Activated CD8-positive, alpha-beta memory T cell treated with anti-CD3 and anti-CD28 coated beads, Interleukin-2, amount 10 ng/mL, durations not matched to agents 7 days and 5 days (primary cell): ENCODE data around the gene PLPP4. TPM values are rescaled to one million over a fixed set of nuclear protein-coding genes. Genes with fewer than 3 reads are reported as not detected.

Experiments
- ATAC-seq: fragments of 150-1000 bp; cut with Tn5 transposase; one replicate; pipeline ENCODE4 v1.10.0; 2021; ENCODE audit warnings: moderate library complexity
- CTCF ChIA-PET: fragments of 350-600 bp; sonication (Branson Sonifier 250); formaldehyde crosslinking; loops from one replicate; lab custom pipeline; 2021; ENCODE audit warnings: antibody characterized with exemption; lab: Charles Lee
- DNase-seq: peaks from one replicate; pipeline ENCODE4 v3.0.0-alpha.2; 2020
- H3K27ac Mint-ChIP-seq: one replicate; pipeline ENCODE4 v1.8.0; 2021; ENCODE audit warnings: mild to moderate bottlenecking, mixed read lengths
- H3K27me3 Mint-ChIP-seq: one replicate; pipeline ENCODE4 v1.8.0; 2021; ENCODE audit warnings: mixed read lengths
- H3K36me3 Mint-ChIP-seq: one replicate; pipeline ENCODE4 v1.8.0; 2021; ENCODE audit warnings: mild to moderate bottlenecking, mixed read lengths
- H3K4me1 Mint-ChIP-seq: one replicate; pipeline ENCODE4 v1.8.0; 2021; ENCODE audit warnings: mixed read lengths
- H3K4me3 Mint-ChIP-seq: one replicate; pipeline ENCODE4 v1.8.0; 2021; ENCODE audit warnings: mild to moderate bottlenecking, moderate library complexity, mixed read lengths
- H3K9me3 Mint-ChIP-seq: one replicate; pipeline ENCODE4 v1.8.0; 2022; ENCODE audit warnings: low read depth, mixed read lengths
- total RNA-seq, 2 experiments: library from RNA; stranded (reverse); gene quantifications; one replicate each; pipeline ENCODE4 v1.2.3, GENCODE V29; 2021

PLPP4 gene
- total RNA-seq, 2 experiments from 2014 or later = not detected

GRCh38 chr10:120559800-120560199, 102.8 kb downstream of the PLPP4 start:
- no peaks in the 10 kb centered on the region for H3K4me1 Mint-ChIP-seq
- DNase-seq = no peak

GRCh38 chr10:120562956-120563355, 105.9 kb downstream of the PLPP4 start:
- Mint-ChIP-seq H3K9me3 (no peaks in the 10 kb centered on the region), H3K36me3 (no peaks in the 10 kb centered on the region), H3K4me3 (no peak overlapping the region), H3K27me3 (no peaks in the 10 kb centered on the region), H3K27ac (no peak overlapping the region), H3K4me1 (no peaks in the 10 kb centered on the region)
- ATAC-seq (no peak), DNase-seq (no peak)
- CTCF ChIA-PET = no interaction called here

More at GRCh38 chr10:120559800-120560199, 102.8 kb downstream of the PLPP4 start:
- Mint-ChIP-seq H3K4me3 (no peak overlapping the region), H3K27ac (no peak overlapping the region), H3K27me3 (no peaks in the 10 kb centered on the region), H3K9me3 (no peaks in the 10 kb centered on the region), H3K36me3 (no peaks in the 10 kb centered on the region)
- CTCF ChIA-PET = no interaction called here
- ATAC-seq = no peak

- H3K4me3 Mint-ChIP-seq = no peak overlapping the region
- CTCF ChIA-PET = no interaction called here
- no peak overlapping the region for H3K27ac Mint-ChIP-seq
- DNase-seq (no peak), ATAC-seq (no peak)
- no peaks in the 10 kb centered on the region for H3K27me3 Mint-ChIP-seq
- no peaks in the 10 kb centered on the region for H3K9me3 Mint-ChIP-seq
- H3K36me3 Mint-ChIP-seq = no peaks in the 10 kb centered on the region
- H3K4me1 Mint-ChIP-seq = no peaks in the 10 kb centered on the region
Observed at GRCh38 chr10:120570418-120570817, 113.4 kb downstream of the PLPP4 start.

GRCh38 chr10:120571266-120571665, 114.2 kb downstream of the PLPP4 start:
- Mint-ChIP-seq H3K36me3 (no peaks in the 10 kb centered on the region), H3K4me3 (no peak overlapping the region), H3K9me3 (no peaks in the 10 kb centered on the region), H3K27ac (no peak overlapping the region), H3K4me1 (no peaks in the 10 kb centered on the region), H3K27me3 (no peaks in the 10 kb centered on the region)
- CTCF ChIA-PET = no interaction called here
- DNase-seq (no peak), ATAC-seq (no peak)

GRCh38 chr10:120572307-120572706, 115.3 kb downstream of the PLPP4 start:
- Mint-ChIP-seq H3K27ac (no peak overlapping the region), H3K27me3 (no peaks in the 10 kb centered on the region), H3K9me3 (no peaks in the 10 kb centered on the region), H3K4me3 (no peak overlapping the region), H3K36me3 (no peaks in the 10 kb centered on the region), H3K4me1 (no peaks in the 10 kb centered on the region)
- CTCF ChIA-PET = no interaction called here
- ATAC-seq (no peak), DNase-seq (no peak)

- CTCF ChIA-PET = no interaction called here
- ATAC-seq (no peak), DNase-seq (no peak)
- Mint-ChIP-seq H3K9me3 (no peaks in the 10 kb centered on the region), H3K4me3 (no peak overlapping the region), H3K36me3 (no peaks in the 10 kb centered on the region), H3K4me1 (no peaks in the 10 kb centered on the region), H3K27ac (no peak overlapping the region), H3K27me3 (no peaks in the 10 kb centered on the region)
Observed at GRCh38 chr10:120573355-120573754, 116.3 kb downstream of the PLPP4 start.

GRCh38 chr10:120574981-120575380, 118.0 kb downstream of the PLPP4 start:
- H3K4me1 Mint-ChIP-seq = no peaks in the 10 kb centered on the region
- H3K9me3 Mint-ChIP-seq = no peaks in the 10 kb centered on the region
- no peak overlapping the region for H3K27ac Mint-ChIP-seq
- CTCF ChIA-PET = no interaction called here
- no peak for DNase-seq
- H3K4me3 Mint-ChIP-seq = no peak overlapping the region
- no peaks in the 10 kb centered on the region for H3K27me3 Mint-ChIP-seq
- ATAC-seq = no peak
- no peaks in the 10 kb centered on the region for H3K36me3 Mint-ChIP-seq

GRCh38 chr10:120575411-120575810, 118.4 kb downstream of the PLPP4 start:
- H3K9me3 Mint-ChIP-seq = no peaks in the 10 kb centered on the region

GRCh38 chr10:120578134-120578533, 121.1 kb downstream of the PLPP4 start:
- H3K27me3 Mint-ChIP-seq = no peaks in the 10 kb centered on the region
- no peak for ATAC-seq
- H3K36me3 Mint-ChIP-seq = no peaks in the 10 kb centered on the region
- no peak for DNase-seq
- H3K4me3 Mint-ChIP-seq = no peak overlapping the region
- H3K9me3 Mint-ChIP-seq = no peaks in the 10 kb centered on the region
- CTCF ChIA-PET = no interaction called here
- H3K4me1 Mint-ChIP-seq = no peaks in the 10 kb centered on the region
- H3K27ac Mint-ChIP-seq = no peak overlapping the region

More at GRCh38 chr10:120575411-120575810, 118.4 kb downstream of the PLPP4 start:
- ATAC-seq (no peak), DNase-seq (no peak)
- Mint-ChIP-seq H3K4me1 (no peaks in the 10 kb centered on the region), H3K4me3 (no peak overlapping the region), H3K36me3 (no peaks in the 10 kb centered on the region), H3K27me3 (no peaks in the 10 kb centered on the region), H3K27ac (no peak overlapping the region)
- CTCF ChIA-PET = no interaction called here

GRCh38 chr10:120578890-120579289, 121.9 kb downstream of the PLPP4 start:
- DNase-seq (no peak), ATAC-seq (no peak)
- H3K4me3 Mint-ChIP-seq = no peak overlapping the region
- H3K4me1 Mint-ChIP-seq = no peaks in the 10 kb centered on the region
- H3K9me3 Mint-ChIP-seq = no peaks in the 10 kb centered on the region
- no peaks in the 10 kb centered on the region for H3K36me3 Mint-ChIP-seq
- H3K27me3 Mint-ChIP-seq = no peaks in the 10 kb centered on the region
- no peak overlapping the region for H3K27ac Mint-ChIP-seq
- CTCF ChIA-PET = no interaction called here

- H3K27me3 Mint-ChIP-seq = no peaks in the 10 kb centered on the region
- no peak overlapping the region for H3K4me3 Mint-ChIP-seq
- ATAC-seq (no peak), DNase-seq (no peak)
- CTCF ChIA-PET = no interaction called here
- H3K36me3 Mint-ChIP-seq = no peaks in the 10 kb centered on the region
- no peak overlapping the region for H3K27ac Mint-ChIP-seq
- H3K9me3 Mint-ChIP-seq = no peaks in the 10 kb centered on the region
- no peaks in the 10 kb centered on the region for H3K4me1 Mint-ChIP-seq
Observed at GRCh38 chr10:120580918-120581895, 124.2 kb downstream of the PLPP4 start.

GRCh38 chr10:120582753-120583152, 125.7 kb downstream of the PLPP4 start:
- no peak overlapping the region for H3K27ac Mint-ChIP-seq
- ATAC-seq (no peak), DNase-seq (no peak)
- H3K4me3 Mint-ChIP-seq = no peak overlapping the region
- no peaks in the 10 kb centered on the region for H3K36me3 Mint-ChIP-seq
- H3K9me3 Mint-ChIP-seq = no peaks in the 10 kb centered on the region
- H3K27me3 Mint-ChIP-seq = no peaks in the 10 kb centered on the region
- CTCF ChIA-PET = no interaction called here
- no peaks in the 10 kb centered on the region for H3K4me1 Mint-ChIP-seq

- H3K4me3 Mint-ChIP-seq = no peak overlapping the region
- H3K27ac Mint-ChIP-seq = no peak overlapping the region
- CTCF ChIA-PET = no interaction called here
- no peaks in the 10 kb centered on the region for H3K36me3 Mint-ChIP-seq
- no peak for ATAC-seq
- H3K9me3 Mint-ChIP-seq = no peaks in the 10 kb centered on the region
- no peaks in the 10 kb centered on the region for H3K27me3 Mint-ChIP-seq
- H3K4me1 Mint-ChIP-seq = no peaks in the 10 kb centered on the region
- no peak for DNase-seq
Observed at GRCh38 chr10:120583424-120584108, 126.5 kb downstream of the PLPP4 start.

GRCh38 chr10:120584786-120585185, 127.8 kb downstream of the PLPP4 start:
- ATAC-seq (no peak), DNase-seq (no peak)
- no peak overlapping the region for H3K27ac Mint-ChIP-seq
- no peaks in the 10 kb centered on the region for H3K27me3 Mint-ChIP-seq
- H3K4me3 Mint-ChIP-seq = no peak overlapping the region
- CTCF ChIA-PET = no interaction called here
- H3K4me1 Mint-ChIP-seq = no peaks in the 10 kb centered on the region
- no peaks in the 10 kb centered on the region for H3K9me3 Mint-ChIP-seq
- H3K36me3 Mint-ChIP-seq = no peaks in the 10 kb centered on the region
